NCI-H1436 treated with DMSO at 0.1 percent for 48 hours (cell line): ENCODE results near the gene ZNF383.
"Not testable (repeated sequence)": the region's sequence is repeated elsewhere in the genome, so short reads cannot be mapped to it uniquely, and the experiment has no call there.

ENCODE experiments used
- DNase-seq: peaks from one replicate; lab custom pipeline; 2025; lab: John Stamatoyannopoulos, UW

The ZNF383 gene

GRCh38 chr19:37294246-37294645 lies 76.2 kb downstream of the ZNF383 start:
- DNase-seq, result not testable (repeated sequence)
